ENCODE results near the gene PSME1. TPM values are rescaled to one million over a fixed set of nuclear protein-coding genes. Genes with fewer than 3 reads are reported as not detected.

PSME1 gene
- total and polyA plus RNA-seq, 10 of the 15 experiments (the other 5 are each of a cell fraction or from before 2014, with no cell fraction given) = 250 to 1,378 (median 412) TPM

- TF ChIP-seq SPI1 (IDR thresholded peaks at IDR 0.05; ENCODE audit: borderline replicate concordance, insufficient read depth, low read depth, low read length) (no peak), ZNF24 (IDR thresholded peaks at IDR 0.05) (peak; percentile 53; the same call in 1 of the 2 replicates), RAD21 (IDR thresholded peaks at IDR 0.05; ENCODE audit: insufficient read depth, low read depth, low read length) (no peak), NR2C2 (IDR thresholded peaks at IDR 0.05; ENCODE audit: borderline replicate concordance, control insufficient read depth, insufficient read length, low read depth) (no peak), E2F4 (IDR thresholded peaks at IDR 0.05; ENCODE audit: low read depth, low read length) (0 out of 2 replicates have a peak, but pooled peaks have one; percentile 49), ATF2 (IDR thresholded peaks at IDR 0.05; ENCODE audit: low read length) (no peak), IRF5 (IDR thresholded peaks at IDR 0.05; ENCODE audit: borderline replicate concordance) (no peak), ZNF687 (IDR thresholded peaks at IDR 0.05) (peak; percentile 33; the same call in 1 of the 2 replicates), CREM (IDR thresholded peaks at IDR 0.05; ENCODE audit: low read depth) (no peak), BRCA1 (IDR thresholded peaks at IDR 0.05; ENCODE audit: low read depth, low read length) (no peak), SMAD1 (IDR thresholded peaks at IDR 0.05; ENCODE audit: low read depth, partially characterized antibody) (peak; percentile 54), SREBF2 (IDR thresholded peaks at IDR 0.05; ENCODE audit: low read length) (no peak), MTA2 (IDR thresholded peaks at IDR 0.05; ENCODE audit: low read depth) (no peak; the same call in 1 of the 2 replicates), FOXM1 (IDR thresholded peaks at IDR 0.05; ENCODE audit: low read depth, low read length) (no peak), ASH2L (IDR thresholded peaks at IDR 0.05; ENCODE audit: borderline replicate concordance, low read depth) (no peak), JUND (IDR thresholded peaks at IDR 0.05; ENCODE audit: low read depth, low read length) (no peak), EGR1 (IDR thresholded peaks at IDR 0.05; ENCODE audit: borderline replicate concordance in 1 of 2, low read depth in 2 of 2, low read length in 2 of 2) (no peak), MAX (IDR thresholded peaks at IDR 0.05; ENCODE audit: low read depth, low read length) (no peak; the same call in 1 of the 2 replicates), BMI1 (IDR thresholded peaks at IDR 0.05; ENCODE audit: borderline replicate concordance) (no peak), USF2 (IDR thresholded peaks at IDR 0.05; ENCODE audit: borderline replicate concordance, low read depth, low read length) (no peak)
Measured at GRCh38 chr14:24146978-24147760, 11.2 kb downstream of the PSME1 start, which contains the start of gene RNF31 (continued).
